Left kidney (tissue), 2 donors: ENCODE data around the gene CPT1B. TPM values are rescaled to one million over a fixed set of nuclear protein-coding genes. Genes with fewer than 3 reads are reported as not detected.
A peak's percentile ranks its signal among the peaks of the same experiment; 100 is the strongest.
"Not testable (repeated sequence)": the region's sequence is repeated elsewhere in the genome, so short reads cannot be mapped to it uniquely, and the experiment has no call there.

Experiments used
- DNase-seq: peaks from one replicate; pipeline ENCODE4 v3.0.0-alpha.2; 2013
- polyA plus RNA-seq: library from polyadenylated mRNA; unstranded; fragments of 120-200 nt; gene quantifications from one replicate; pipeline ENCODE4 v1.2.1, GENCODE V29; 2013; ENCODE audit not compliant: insufficient read length

The CPT1B gene
- polyA plus RNA-seq, 1 donor = 15.9 TPM

DNA sequence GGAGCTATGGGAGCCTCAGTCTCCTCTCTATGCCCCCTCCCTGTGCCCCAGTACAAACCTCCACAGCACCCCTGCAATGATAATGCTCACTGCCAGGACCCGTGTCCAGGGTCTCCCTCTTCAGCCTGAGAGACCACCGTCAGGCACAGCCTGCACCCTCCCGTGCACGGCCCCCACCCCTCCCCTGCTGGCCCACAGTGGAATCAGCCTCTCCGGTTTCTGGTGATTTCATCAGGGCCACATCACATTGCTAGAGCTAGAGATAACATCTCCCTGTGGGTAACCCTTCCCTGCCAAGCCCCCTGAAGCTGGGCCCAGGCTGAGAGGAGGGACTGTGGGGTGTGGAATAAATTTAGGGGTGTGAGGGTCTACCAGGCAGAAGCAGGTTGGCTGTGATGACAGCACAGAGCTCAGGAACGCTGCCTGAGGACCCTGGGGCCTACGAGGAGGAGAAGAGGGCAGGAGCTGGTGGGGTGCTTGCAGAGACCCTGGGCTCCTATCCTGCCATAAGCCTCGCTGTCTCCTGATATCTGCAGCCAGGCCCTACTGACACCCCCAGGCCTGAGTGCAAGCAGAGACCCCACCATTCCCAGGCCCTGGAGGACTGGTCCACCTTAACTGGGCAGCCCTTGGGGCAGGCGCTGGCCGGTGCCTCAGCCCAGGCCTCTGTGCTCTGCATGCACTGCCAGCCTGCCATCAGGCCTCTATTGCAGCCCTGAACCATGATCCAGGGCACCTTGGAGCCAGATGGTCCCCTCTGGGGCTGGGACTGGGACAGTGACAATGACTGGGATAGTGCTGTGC lies 32.5 kb downstream of the CPT1B start, which contains the start of gene KLHDC7B:
KLHDC7B (plus strand) TSS at position 378 of the 804 bp plus-strand sequence; CDS start at position 723, 345 bp downstream.
- DNase-seq = no peak

DNA sequence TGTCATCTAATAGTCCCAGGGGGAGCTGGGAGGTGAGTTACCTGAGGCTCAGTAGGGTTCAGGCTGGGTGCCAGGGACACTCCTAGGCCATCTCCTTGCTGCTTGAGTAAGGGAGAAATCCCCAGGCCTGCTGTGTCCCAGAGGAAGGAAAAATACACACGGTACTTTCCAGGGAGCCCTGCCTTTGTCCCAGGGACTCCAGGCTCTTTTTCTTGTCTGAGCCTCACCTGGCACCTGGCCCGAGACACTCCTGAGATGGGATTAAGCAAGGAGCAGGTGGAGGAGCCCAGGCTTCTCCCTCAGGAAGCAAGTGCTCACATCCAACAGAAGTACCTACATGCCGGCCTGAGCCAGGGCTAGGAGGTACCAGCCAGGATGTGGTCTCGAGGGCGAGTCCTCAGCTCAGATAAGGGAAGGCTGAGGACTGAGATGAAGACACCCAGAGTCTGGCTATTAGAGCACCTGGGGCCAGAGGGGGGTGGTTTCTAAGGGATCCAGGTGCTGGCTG lies 33.4 kb downstream of the CPT1B start:
- DNase-seq = no peak

DNA sequence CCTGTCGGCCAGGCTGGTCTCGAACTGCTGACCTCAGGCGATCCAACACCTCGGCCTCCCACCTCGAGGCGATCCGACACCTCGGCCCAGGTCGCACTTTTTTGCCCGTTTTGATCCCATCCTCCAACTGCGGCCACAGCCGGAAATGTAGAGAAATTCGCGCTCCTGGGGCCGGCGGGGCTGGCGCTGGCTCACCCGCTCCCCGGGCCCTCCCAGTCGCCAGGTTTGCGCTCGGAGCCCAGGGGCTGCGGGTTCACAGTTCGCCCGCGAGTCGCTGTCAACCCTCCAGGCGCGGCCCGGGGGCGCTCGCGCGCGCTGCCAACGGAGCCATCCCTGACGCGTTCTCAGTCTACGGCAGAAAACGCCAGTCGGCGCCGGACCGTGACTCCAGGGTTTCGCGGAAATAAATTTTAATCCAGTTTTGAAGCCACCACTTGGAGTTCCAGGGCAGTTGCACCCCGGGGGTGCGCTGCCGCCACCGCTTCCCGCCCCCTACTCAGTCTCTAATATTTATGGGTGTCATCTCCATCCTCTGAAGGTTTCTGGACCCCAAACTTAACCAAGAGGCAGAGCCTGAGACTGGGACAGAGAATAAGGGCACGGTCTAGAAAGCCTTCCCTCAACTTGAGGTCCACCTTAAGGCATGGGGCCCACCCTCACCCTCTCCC lies 34.0 kb downstream of the CPT1B start:
- peak; percentile 67 for DNase-seq

DNA sequence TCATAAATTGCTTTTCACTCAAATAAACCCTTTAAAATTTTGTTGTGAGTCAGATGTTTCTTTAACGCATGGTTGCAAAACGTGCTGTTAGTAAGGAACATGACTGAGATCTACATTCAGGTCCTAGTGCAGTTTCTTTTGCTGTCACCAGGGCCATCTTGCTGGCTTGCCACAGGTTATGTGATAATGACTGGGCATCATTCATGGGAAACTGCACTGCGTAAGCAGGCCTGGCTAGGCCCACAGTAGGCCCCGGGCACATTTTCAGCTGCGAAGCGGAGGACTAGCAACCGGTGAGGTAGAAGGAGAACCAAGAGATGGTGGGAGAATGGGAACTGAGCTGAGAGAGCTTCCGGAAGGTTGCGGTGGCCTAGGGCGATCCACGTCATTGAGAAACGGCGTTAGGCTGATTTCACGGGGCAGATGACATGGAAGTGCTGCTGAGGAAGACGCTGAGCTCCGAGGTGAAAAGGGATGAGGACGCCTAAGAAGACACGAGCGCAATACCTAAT lies 35.8 kb downstream of the CPT1B start:
- DNase-seq = no peak

DNA sequence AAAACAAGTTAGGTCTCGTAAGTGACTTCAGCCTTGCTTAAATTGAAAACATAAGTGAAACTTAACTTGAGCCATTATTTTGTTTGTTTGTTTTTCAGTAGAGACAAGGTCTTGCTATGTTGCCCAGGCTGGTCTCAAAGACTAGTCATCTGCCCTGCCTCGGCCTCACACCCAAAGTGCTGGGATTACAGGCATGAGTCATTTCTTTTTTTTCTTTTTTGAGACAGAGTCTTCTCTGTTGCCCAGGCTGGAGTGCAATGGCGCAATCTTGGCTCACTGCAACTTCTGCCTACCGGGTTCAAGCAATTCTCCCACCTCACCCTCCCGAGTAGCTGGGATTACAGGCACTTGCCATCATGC lies 36.6 kb downstream of the CPT1B start:
- DNase-seq = not testable (repeated sequence)

DNA sequence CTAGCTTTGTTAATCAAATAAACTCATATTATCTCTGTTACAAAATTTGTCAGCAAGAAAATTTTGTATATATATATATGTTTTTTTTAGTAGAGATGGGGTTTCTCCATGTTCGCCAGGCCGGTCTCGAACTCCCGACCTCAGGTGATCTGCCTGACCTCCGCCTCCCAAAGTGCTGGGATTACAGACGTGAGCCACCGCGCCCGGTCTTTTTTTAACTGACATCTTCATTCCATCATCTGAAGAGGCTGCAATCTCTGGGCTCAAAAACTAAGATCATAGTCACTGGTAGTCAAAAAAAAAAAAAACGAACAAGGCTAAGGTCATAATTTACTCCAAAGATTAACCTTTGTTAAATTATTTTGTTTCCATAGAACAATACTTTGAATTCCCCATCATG lies 37.8 kb downstream of the CPT1B start:
- DNase-seq = no peak

DNA sequence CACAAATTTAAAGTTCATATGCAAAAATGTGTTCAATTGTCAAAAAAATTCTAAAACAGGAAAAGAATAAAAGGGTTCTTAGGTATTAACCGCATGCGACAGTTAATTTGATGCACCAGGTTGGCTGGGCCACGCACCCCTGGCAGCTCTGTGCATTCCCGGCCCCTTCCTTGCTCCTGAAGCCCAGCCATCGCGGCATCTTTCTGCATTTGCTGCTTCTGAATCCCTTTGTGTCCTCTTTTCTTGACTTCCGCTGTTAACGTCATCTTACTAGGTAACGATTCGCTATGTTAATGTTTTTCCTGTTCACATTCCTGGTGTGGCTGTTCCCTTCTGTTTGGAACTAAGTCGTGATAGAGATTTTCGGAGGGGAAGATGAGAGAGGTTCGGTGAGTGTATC lies 40.5 kb downstream of the CPT1B start:
- DNase-seq = no peak

DNA sequence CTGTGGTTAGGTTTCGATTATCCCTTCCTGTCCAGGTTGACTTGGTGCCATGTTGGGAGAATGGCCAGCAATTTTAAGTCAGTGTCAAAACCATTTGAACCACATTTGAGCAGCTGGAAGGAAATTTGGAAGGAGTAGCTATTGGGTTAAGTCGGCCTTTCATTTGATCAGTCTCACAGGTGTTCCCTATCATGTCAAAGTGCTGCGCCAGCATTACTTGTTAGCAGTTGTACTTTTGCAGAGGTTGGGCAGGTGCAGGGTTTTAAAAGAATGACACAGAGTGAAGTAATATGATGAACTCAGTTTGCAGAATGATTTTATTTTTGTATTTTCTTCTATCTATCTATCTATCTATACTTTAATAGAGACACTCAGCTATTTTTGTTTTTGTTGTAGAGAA lies 42.0 kb downstream of the CPT1B start:
- no peak for DNase-seq

DNA sequence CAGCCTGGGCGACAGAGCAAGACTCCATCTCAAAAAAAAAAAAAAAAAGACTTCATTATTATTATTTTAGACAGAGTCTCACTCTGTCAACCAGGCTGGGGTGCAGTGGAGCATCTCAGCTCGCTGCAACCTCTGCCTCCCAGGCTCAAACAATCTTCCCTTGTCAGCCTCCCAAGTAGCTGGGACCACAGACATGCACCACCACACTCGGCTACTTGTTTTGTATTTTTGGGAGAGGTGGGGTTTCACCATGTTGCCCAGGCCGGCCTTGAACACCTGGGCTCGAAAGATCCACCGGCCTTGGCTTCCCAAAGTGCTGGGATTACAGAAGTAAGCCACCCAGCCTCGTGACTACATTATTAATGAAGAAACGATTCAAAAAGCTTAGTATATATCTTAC lies 43.1 kb downstream of the CPT1B start:
- no peak for DNase-seq

DNA sequence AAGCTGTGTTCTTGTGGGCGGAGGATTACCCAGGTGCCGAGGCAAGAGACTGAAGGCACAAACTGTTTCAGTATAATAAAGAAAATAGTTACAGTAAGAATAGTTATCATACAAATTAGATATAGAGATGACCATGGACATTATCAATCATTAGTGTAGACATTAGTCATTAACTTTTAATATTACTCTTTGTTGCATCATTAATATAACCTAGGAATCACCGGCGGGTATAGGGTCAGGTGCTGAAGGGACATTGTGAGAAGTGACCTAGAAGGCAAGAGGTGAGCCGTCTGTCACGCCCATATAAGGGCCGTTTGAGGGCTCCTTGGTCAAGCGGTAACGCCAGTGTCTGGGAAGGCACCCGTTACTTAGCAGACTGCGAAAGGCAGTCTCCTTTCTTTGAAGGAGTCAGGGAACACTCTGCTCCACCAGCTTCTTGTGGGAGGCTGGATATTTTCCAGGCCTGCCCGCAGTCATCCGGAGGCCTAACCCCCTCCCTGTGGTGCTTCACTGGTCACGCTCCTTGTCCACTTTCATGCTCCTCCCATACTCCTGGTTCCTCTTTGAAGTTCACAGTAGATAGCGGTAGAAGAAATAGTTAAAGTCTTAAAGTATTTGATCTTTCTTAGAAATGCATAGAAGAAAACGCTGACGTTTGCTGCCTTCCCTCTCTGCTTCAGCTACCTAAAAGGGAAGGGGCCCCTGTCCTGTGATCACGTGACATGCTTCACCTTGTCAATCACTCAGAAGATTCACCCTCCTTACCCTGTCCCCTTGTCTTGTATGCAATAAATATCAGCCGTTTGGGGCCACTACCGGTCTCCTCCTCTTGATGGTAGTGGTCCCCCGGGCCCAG lies 44.1 kb downstream of the CPT1B start:
- DNase-seq = not testable (repeated sequence)

DNA sequence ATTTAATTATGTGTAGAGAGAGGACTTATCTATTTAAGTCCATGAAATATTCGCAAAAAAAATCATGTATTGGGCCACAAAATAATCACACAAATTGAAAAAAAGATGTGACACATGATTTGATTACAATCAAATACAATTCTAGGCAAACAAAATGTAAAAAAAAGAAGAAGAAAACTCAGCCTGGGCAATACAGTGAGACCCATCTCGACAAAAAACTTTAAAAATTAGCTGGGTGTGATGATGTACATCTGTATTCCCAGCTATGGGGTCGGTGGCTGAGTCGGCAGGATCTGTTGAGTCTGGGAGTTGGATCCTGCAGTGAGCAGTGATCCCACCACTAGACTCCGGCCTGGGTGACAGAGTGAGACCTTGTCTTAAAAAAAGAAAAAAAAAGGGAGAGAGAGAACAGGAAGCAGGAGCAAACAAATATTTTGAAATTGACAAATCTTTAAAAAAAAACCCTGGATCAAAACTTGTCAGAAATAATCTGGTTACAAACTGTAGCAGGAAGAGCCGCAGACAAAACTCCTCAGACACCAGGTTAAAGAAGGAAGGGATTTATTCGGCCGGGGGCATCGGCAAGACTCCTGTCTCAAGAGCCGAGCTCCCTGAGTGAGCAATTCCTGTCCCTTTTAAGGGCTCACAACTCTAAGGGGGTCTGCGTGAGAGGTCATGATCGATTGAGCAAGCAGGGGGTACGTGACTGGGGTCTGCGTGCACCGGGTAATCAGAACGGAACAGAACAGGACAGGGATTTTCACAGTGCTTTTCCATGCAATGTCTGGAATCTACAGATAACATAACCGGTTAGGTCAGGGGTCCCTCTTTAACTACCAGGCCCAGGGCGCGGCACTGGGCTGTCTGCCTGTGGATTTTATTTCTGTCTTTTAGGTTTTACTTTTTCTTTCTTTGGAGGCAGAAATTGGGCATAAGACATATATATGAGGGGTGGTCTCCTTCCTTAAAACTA lies 45.1 kb downstream of the CPT1B start:
- DNase-seq = no peak

DNA sequence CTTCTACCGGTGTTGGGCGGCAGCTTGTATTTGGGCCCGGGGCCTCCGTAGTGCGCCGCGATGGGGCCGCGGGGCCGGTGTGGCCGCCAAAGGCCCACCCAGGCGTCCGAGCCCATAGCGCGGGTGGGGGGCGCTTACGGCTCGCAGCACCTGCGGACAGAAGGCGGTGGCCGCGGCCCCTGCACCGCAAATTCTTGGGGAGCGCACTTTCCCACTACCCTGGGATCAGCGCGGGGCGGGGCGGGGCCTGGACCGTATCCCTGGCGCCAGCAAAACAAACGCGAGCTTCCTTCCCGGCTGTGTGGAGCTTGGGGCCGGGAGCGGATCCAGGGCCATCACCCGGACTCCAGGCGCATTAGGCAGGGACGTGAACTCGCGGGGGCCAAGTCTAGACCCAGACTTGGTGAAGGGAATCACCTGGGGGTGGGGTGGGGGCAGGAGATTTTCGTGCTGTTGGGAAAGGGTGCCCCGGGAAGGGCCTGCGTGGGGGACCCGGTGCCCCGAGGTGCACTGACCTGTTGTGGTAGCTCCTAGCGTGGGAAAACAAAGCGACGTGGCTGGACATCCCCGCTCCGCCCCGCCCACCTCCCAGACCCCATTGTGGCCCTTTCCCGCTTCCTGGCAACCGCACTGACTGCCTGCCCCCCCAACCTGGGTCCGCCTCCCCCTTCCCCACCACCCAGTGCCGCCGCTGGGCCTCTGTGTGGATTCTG lies 46.1 kb downstream of the CPT1B start:
- no peak for DNase-seq

DNA sequence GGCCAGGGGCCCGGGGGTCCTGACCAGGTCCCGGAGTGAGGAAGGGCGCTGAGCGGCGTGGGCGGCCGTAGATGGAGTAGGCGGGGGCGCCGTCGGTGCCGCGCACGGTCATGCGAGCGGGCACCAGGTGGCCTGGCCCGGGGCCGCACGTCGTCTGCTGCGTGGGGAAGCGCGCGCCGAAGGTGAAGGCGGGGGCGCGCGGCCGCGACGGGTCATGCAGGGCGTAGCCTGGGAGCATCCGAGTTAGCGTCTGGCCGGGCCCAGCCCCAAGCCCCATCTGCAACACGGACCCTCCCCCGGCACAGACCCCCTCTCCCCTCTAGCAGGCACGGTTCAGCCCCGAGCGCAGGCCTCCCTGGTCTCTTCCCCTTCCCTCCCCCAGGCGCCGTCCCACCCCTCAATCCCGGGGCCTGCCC lies 46.7 kb downstream of the CPT1B start:
- DNase-seq = no peak

DNA sequence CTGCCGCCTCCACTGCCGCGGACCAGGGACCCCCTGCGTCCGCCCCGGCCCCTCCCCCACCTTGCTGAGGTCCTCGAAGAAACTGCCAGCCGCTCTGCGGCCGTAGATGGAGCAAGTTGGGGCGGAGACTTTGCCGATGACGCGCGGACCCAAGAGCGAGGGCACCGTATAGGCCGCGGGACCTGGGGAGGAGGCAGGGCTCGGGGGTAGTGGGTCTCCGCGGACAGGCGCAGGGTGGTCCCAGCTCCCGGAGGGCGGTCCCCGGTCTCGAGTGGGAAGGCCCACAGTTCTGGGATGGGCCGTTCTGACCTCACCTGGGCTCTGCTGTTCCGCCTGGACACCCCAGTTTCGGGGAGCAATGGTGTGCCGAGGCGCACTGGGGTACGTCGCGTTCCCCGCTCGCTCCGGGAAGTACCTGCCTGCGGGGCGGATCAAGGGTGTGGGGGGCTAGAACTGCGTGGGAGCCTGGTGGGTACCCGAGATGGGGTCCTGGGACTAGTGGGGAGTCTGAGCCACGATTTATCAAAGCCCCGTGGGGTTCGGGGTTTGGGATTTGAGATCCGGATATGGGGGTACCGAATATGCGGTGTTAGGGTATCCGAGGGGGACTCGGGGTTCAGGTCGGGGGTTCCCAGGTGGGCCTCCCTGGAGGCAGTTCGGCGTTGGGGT lies 47.2 kb downstream of the CPT1B start:
- peak; percentile 45 for DNase-seq

DNA sequence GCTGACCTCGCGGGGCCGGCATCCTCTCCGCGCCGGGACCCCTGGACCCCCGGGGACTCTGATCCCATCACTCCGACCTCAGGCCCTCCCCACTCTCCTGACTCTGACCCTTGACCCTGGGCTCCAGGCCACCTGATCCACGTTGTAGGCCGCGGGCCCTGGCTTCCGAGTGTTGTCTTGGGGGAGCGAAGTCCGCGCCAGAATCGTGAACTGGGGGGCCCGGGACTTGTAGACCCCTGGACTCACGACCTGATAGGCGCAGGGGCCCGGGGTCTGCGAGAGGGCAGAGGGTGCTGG lies 47.7 kb downstream of the CPT1B start:
- DNase-seq = no peak

DNA sequence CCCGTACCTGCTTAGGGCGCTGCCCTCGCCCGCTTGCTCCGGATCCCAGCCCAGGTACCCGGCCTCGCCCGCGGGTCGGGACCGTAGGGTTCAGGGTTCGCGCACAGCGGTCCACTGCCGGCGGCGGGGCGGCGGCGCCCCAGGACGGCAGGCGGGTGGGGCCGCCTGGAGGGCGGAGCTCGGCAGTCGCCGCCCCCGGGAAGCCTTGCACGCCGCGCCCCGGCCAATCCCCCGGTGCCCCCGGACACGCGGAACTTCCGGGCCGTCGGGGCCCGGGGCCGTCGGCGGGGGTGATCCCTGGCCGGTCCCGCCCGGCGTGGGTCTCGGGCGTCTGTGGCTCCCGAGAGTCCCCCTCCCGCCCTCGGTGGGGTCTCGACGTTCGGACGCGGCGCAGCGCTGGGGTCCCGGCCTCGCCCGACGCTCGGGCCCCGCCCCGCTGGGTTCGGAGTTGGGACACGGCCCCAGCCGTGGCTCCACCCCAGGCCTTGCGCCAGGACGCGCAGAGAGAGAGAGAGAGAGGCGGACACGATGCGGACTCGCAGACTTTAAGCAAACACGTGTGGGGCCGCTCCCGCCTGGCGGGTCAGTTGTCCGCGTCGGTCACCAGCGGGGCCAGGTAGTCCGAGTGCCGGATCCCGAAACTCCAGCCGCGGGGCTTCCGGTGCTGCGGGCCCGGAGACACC lies 48.2 kb downstream of the CPT1B start, which contains the start of gene TYMP:
TYMP (minus strand) TSS at position 116 of the 683 bp plus-strand sequence. CDS start 303 bp downstream, outside the sequence.
- DNase-seq = no peak

DNA sequence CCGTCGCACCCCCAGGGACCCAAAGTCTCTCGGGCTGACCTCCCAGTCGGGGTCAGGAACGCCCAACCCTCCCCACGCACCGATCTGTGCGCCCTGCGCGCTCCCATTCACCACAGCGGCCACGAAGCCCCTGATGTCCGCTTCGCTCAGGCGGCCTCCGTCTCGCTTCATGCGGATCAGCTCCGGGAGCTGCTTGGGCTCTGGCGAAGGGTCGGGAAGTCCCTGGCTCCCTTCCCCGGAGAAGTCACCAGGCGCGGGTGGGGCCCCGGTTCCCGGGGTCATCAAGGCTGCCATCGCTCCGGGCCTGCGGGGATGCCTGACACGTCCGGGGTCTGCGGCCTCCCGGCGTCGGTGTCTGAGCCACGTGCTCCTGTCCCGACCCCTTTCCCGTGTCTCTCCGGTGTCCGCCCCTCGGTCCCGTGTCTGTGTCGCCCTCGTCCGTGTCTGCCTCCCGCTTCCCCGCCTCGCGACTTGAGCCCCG lies 48.8 kb downstream of the CPT1B start:
- no peak for DNase-seq

DNA sequence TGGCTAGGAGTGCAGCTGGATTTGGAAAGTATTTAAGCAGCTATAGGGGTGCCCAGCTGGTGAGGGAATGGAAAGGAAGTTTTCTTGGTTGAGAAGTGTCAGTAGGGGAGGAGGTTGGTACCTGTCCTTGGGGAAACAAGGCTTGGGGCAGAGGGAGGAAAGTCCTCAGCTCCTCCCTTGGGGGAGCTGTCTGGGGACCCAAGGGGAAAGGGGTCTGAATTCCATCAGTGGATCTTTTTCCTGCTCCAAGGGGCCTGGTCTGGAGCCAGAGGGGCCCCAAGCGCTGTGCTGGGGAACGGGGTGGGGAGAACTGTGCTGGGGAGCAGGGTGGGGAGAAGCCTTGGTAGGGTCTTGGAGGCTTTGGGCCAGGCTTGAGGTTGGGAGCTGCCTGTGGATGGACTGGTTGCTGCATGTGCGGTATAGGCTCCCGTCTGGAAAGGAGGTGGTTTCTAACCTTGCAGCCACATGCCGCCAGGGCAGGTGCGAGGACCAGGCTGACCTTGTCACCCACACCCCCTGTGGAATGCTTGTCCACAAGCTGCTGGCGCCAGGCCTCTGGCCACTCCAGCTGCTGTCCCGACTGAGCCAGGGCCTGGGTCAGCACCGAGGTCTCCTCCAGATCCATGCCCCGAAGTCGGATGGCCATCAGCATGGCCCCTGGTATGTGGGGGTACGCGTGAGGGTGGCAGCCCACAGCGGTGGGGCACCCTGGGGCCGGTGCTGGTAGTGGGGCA lies 49.4 kb downstream of the CPT1B start:
- no peak for DNase-seq
